ENCODE measurements around the gene CHMP2A. TPM values are rescaled to one million over a fixed set of nuclear protein-coding genes. Genes with fewer than 3 reads are reported as not detected.
A peak's percentile ranks its signal among the peaks of the same experiment; 100 is the strongest.

Gene CHMP2A
- total and polyA plus RNA-seq, 2 experiments from 2014 or later, result 92.2 to 145 TPM

GRCh38 chr19:58544591-58545285 is 10.2 kb downstream of the CHMP2A start:
- Histone ChIP-seq H4K20me1 (replicated peaks; ENCODE audit: insufficient read depth) (peaks cover 44% of the 10 kb centered on the region), H2AFZ (no peak overlapping the region), H3K27me3 (ENCODE audit: insufficient read depth) (peaks cover 15% of the 10 kb centered on the region; the same call in 1 of the 2 replicates), H3K79me2 (replicated peaks; ENCODE audit: insufficient read depth) (peaks cover 37% of the 10 kb centered on the region), H3F3A (replicated peaks; ENCODE audit: low read depth) (peaks cover 51% of the 10 kb centered on the region), H3K27ac (ENCODE audit: low read depth) (peak overlapping the region; percentile 32; the same call in 1 of the 2 replicates), H3K4me3 (peak overlapping the region; percentile 99), H3K4me1 (ENCODE audit: insufficient read depth) (peaks cover 8% of the 10 kb centered on the region; the same call in 1 of the 2 replicates), H3K36me3 (ENCODE audit: insufficient read depth) (peaks cover 31% of the 10 kb centered on the region), H3K4me2 (peak overlapping the region; percentile 98), H3K9me2 (ENCODE audit: insufficient read depth) (no peaks in the 10 kb centered on the region)
- ATAC-seq, result peak; percentile 3; the same call in 2 of the 3 replicates
- H3K4me1 Mint-ChIP-seq, result peaks cover 22% of the 10 kb centered on the region
- peaks cover 5% of the 10 kb centered on the region; the same call in 2 of the 3 replicates for H3K9me3 Mint-ChIP-seq
- TF ChIP-seq ZNF462 (CRISPR knock-in tag; IDR thresholded peaks at IDR 0.05) (no peak), EZH2phosphoT487 (IDR thresholded peaks at IDR 0.05; ENCODE audit: unreplicated experiment) (no peak), CTCF (conservative IDR thresholded peaks at IDR 0.05; ENCODE audit: low read depth in 2 of 2) (no peak), ZNF114 (CRISPR knock-in tag; IDR thresholded peaks at IDR 0.05) (no peak), STAT1 (IDR thresholded peaks at IDR 0.05; ENCODE audit: unreplicated experiment) (no peak)
- H3K36me3 Mint-ChIP-seq (ENCODE audit: low read depth), result peaks cover 51% of the 10 kb centered on the region
- peak overlapping the region; percentile 99 for H3K4me3 Mint-ChIP-seq
- peak; percentile 49 for DNase-seq (ENCODE audit: low spot score)
- H3K27ac Mint-ChIP-seq, result peak overlapping the region; percentile 100
- peaks cover 39% of the 10 kb centered on the region for H3K27me3 Mint-ChIP-seq (ENCODE audit: insufficient read depth, low read depth, poor library complexity)

Data from GM23338 (cell line).